ENCODE data around the gene BACH2.

Gene BACH2

GRCh38 chr6:90237350-90237990, 59.2 kb downstream of the BACH2 start:
- DNase-seq (ENCODE audit: low spot score), result no peak

- DNase-seq (ENCODE audit: low spot score), result no peak
Observed at GRCh38 chr6:90233994-90234393, 62.6 kb downstream of the BACH2 start.

- no peak for DNase-seq (ENCODE audit: low spot score)
Observed at GRCh38 chr6:90233213-90233612, 63.4 kb downstream of the BACH2 start.

GRCh38 chr6:90231798-90232197, 64.8 kb downstream of the BACH2 start:
- no peak for DNase-seq (ENCODE audit: low spot score)

GRCh38 chr6:90231308-90231707, 65.3 kb downstream of the BACH2 start:
- DNase-seq (ENCODE audit: low spot score), result no peak

- no peak for DNase-seq (ENCODE audit: low spot score)
Observed at GRCh38 chr6:90230548-90231215, 66.0 kb downstream of the BACH2 start.

- DNase-seq (ENCODE audit: low spot score), result no peak
Observed at GRCh38 chr6:90229331-90230010, 67.2 kb downstream of the BACH2 start.

GRCh38 chr6:90227673-90228072, 69.0 kb downstream of the BACH2 start:
- peak; percentile 44 for DNase-seq (ENCODE audit: low spot score)

- DNase-seq (ENCODE audit: low spot score), result no peak
Observed at GRCh38 chr6:90227213-90227612, 69.4 kb downstream of the BACH2 start.

GRCh38 chr6:90226257-90226656, 70.4 kb downstream of the BACH2 start:
- DNase-seq (ENCODE audit: low spot score), result no peak

GRCh38 chr6:90224196-90224595, 72.4 kb downstream of the BACH2 start:
- DNase-seq (ENCODE audit: low spot score), result no peak

GRCh38 chr6:90222724-90223198, 73.9 kb downstream of the BACH2 start:
- DNase-seq (ENCODE audit: low spot score), result no peak

GRCh38 chr6:90222008-90222407, 74.6 kb downstream of the BACH2 start:
- DNase-seq (ENCODE audit: low spot score), result no peak

- no peak for DNase-seq (ENCODE audit: low spot score)
Observed at GRCh38 chr6:90221403-90221802, 75.2 kb downstream of the BACH2 start.

- no peak for DNase-seq (ENCODE audit: low spot score)
Observed at GRCh38 chr6:90220273-90220672, 76.4 kb downstream of the BACH2 start.

- peak; percentile 64 for DNase-seq (ENCODE audit: low spot score)
Observed at GRCh38 chr6:90219209-90219985, 77.2 kb downstream of the BACH2 start.

GRCh38 chr6:90218959-90219208, 77.8 kb downstream of the BACH2 start:
- no peak for DNase-seq (ENCODE audit: low spot score)

- DNase-seq (ENCODE audit: low spot score), result no peak
Observed at GRCh38 chr6:90217506-90218127, 79.0 kb downstream of the BACH2 start.

- DNase-seq (ENCODE audit: low spot score), result no peak
Observed at GRCh38 chr6:90216072-90216977, 80.3 kb downstream of the BACH2 start.

- no peak for DNase-seq (ENCODE audit: low spot score)
Observed at GRCh38 chr6:90214966-90215365, 81.7 kb downstream of the BACH2 start.

- DNase-seq (ENCODE audit: low spot score), result no peak
Observed at GRCh38 chr6:90214461-90214860, 82.2 kb downstream of the BACH2 start.

Data from AG20443 (cell line).